GM19043 (cell line): Measurements from ENCODE around the gene USP22.
"Not testable (repeated sequence)": the region's sequence is repeated elsewhere in the genome, so short reads cannot be mapped to it uniquely, and the experiment has no call there.

Experiments
- ATAC-seq: cut with Tn5 transposase; IDR thresholded peaks from one replicate; pipeline ENCODE4 v1.9.1; 2021; ENCODE audit warnings: low read depth; ENCODE audit not compliant: unreplicated experiment

USP22 gene

GRCh38 chr17:21042458-21043295 is at the start of gene USP22:
Gene USP22 (minus strand): TSS chr17:21043011. CDS start chr17:21042835, 176 bp downstream.
- peak; percentile 48 for ATAC-seq

- no peak for ATAC-seq
Measured at GRCh38 chr17:21090902-21091618, 48.2 kb upstream of the USP22 start.

GRCh38 chr17:21089933-21090901 is 47.4 kb upstream of the USP22 start:
- no peak for ATAC-seq

GRCh38 chr17:21089145-21089544 is 46.3 kb upstream of the USP22 start:
- ATAC-seq: no peak

- no peak for ATAC-seq
Measured at GRCh38 chr17:21085707-21086106, 42.9 kb upstream of the USP22 start.

GRCh38 chr17:21085280-21085679 is 42.5 kb upstream of the USP22 start:
- ATAC-seq: not testable (repeated sequence)

GRCh38 chr17:21082001-21082436 is 39.2 kb upstream of the USP22 start:
- no peak for ATAC-seq

- no peak for ATAC-seq
Measured at GRCh38 chr17:21079196-21079595, 36.4 kb upstream of the USP22 start.

GRCh38 chr17:21078016-21078780 is 35.4 kb upstream of the USP22 start:
- no peak for ATAC-seq

GRCh38 chr17:21077281-21077680 is 34.5 kb upstream of the USP22 start:
- ATAC-seq: no peak

GRCh38 chr17:21076242-21076641 is 33.4 kb upstream of the USP22 start:
- ATAC-seq: no peak

- no peak for ATAC-seq
Measured at GRCh38 chr17:21075739-21076085, 32.9 kb upstream of the USP22 start.

- ATAC-seq: no peak
Measured at GRCh38 chr17:21072745-21073197, 30.0 kb upstream of the USP22 start.

GRCh38 chr17:21066394-21066793 is 23.6 kb upstream of the USP22 start:
- no peak for ATAC-seq

- ATAC-seq: peak; percentile 81
Measured at GRCh38 chr17:21061971-21062526, 19.2 kb upstream of the USP22 start.

- no peak for ATAC-seq
Measured at GRCh38 chr17:21061158-21061835, 18.5 kb upstream of the USP22 start.

- ATAC-seq: no peak
Measured at GRCh38 chr17:21059761-21060160, 16.9 kb upstream of the USP22 start.

- no peak for ATAC-seq
Measured at GRCh38 chr17:21058098-21058893, 15.5 kb upstream of the USP22 start.
